ENCODE results near the gene MAML3.

DNA sequence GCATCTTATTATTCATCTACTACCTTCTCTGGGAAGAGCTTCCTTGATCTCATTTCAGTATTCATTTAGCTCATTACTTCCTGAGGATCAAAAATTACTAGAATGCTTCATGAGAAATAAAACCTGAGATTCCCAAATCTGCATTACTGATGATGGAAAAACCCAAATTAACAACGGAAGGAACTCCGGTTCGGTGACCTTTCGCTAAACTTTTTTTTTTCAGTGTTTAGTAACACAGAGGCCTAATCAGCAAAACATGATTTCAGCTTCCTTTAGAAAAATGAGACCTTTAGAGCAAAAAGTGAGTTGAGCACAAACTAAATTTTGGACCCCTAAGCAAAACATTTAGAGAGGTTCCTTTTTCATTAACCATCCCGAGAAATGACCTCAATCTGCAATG, 229.2 kb downstream of the MAML3 start:
- TF ChIP-seq CTCF (IDR thresholded peaks at IDR 0.05; ENCODE audit: low read depth, low read length) (no peak), EZH2phosphoT487 (IDR thresholded peaks at IDR 0.05; ENCODE audit: low read depth) (no peak)
